AG20443 (cell line): ENCODE measurements around the gene RPS21.
A peak's percentile ranks its signal among the peaks of the same experiment; 100 is the strongest.

Experiments used
- DNase-seq: peaks from one replicate; pipeline ENCODE4 v3.0.0; 2012; ENCODE audit warnings: low spot score, mixed read lengths

Gene RPS21

GRCh38 chr20:62386383-62387218 lies at the start of gene RPS21:
Gene RPS21, plus strand, starts transcription at chr20:62387103. Its CDS starts 236 bp downstream, at chr20:62387339.
- peak; percentile 98 for DNase-seq

- no peak for DNase-seq
Observed at GRCh38 chr20:62337558-62338293, 49.2 kb upstream of the RPS21 start.

- DNase-seq, result no peak
Observed at GRCh38 chr20:62338294-62338620, 48.6 kb upstream of the RPS21 start.

GRCh38 chr20:62339647-62340062 lies 47.2 kb upstream of the RPS21 start:
- DNase-seq, result no peak

- DNase-seq, result no peak
Observed at GRCh38 chr20:62342910-62343309, 44.0 kb upstream of the RPS21 start.

- no peak for DNase-seq
Observed at GRCh38 chr20:62344092-62344491, 42.8 kb upstream of the RPS21 start.

GRCh38 chr20:62344782-62345181 lies 42.1 kb upstream of the RPS21 start:
- no peak for DNase-seq

- DNase-seq, result no peak
Observed at GRCh38 chr20:62345681-62346370, 41.1 kb upstream of the RPS21 start.

- no peak for DNase-seq
Observed at GRCh38 chr20:62346398-62347150, 40.3 kb upstream of the RPS21 start.

GRCh38 chr20:62347151-62347404 lies 39.8 kb upstream of the RPS21 start:
- DNase-seq, result no peak

- no peak for DNase-seq
Observed at GRCh38 chr20:62347445-62347844, 39.5 kb upstream of the RPS21 start.

GRCh38 chr20:62348604-62349003 lies 38.3 kb upstream of the RPS21 start:
- DNase-seq, result no peak

GRCh38 chr20:62349556-62350097 lies 37.3 kb upstream of the RPS21 start:
- DNase-seq, result no peak

GRCh38 chr20:62350098-62350628 lies 36.7 kb upstream of the RPS21 start:
- no peak for DNase-seq

- DNase-seq, result no peak
Observed at GRCh38 chr20:62350629-62351422, 36.1 kb upstream of the RPS21 start.

- no peak for DNase-seq
Observed at GRCh38 chr20:62351469-62352401, 35.2 kb upstream of the RPS21 start.

GRCh38 chr20:62352402-62353288 lies 34.3 kb upstream of the RPS21 start:
- DNase-seq, result no peak

- no peak for DNase-seq
Observed at GRCh38 chr20:62353289-62354030, 33.4 kb upstream of the RPS21 start.
